D721Med (cell line): ENCODE results near the gene P4HB.
A peak's percentile ranks its signal among the peaks of the same experiment; 100 is the strongest.

Experiments
- DNase-seq: peaks from one replicate; pipeline ENCODE4 v3.0.0; 2011; ENCODE audit warnings: low spot score; ENCODE audit not compliant: insufficient read length
- FAIRE-seq: peaks from 2 replicates; lab custom pipeline; 2011; peaks lifted over from hg19 to GRCh38; lab: Jason Lieb, UNC
- CTCF ChIP-seq: IDR thresholded peaks from 2 replicates; pipeline ENCODE4 v1.5.1; 2012; ENCODE audit warnings: mild to moderate bottlenecking, control low read depth; ENCODE audit not compliant: insufficient read depth; ENCODE audit errors: missing control alignments

Gene P4HB

GRCh38 chr17:81858967-81859905, 1.1 kb downstream of the P4HB start:
- FAIRE-seq (no peak), DNase-seq (no peak)
- TF ChIP-seq CTCF: no peak

- DNase-seq: no peak
- FAIRE-seq: no peak
- TF ChIP-seq CTCF: no peak
Measured at GRCh38 chr17:81858170-81858966, 2.0 kb downstream of the P4HB start.

GRCh38 chr17:81854974-81855774, 5.2 kb downstream of the P4HB start:
- TF ChIP-seq CTCF: peak; percentile 14
- FAIRE-seq (no peak), DNase-seq (no peak)

DNA sequence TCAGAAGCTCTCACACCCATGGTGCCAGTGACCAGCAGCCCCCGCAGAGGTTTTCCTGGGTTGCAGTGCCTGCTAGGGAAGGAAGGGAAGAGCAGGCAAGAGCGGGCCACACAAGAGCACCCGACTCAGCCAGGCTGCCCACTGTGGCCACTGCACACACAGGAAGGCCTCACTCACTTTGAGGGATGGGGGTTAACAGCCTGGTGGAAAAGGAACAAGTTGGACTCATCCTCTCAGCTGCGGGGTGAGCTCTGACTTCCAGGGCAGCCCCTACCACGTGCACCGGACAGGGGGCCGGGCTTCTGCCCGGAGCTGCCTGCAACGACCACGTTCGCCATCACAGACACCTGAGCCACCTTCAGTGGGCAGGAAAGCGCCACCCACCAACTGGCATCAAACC, 8.1 kb downstream of the P4HB start:
- FAIRE-seq: no peak
- no peak for TF ChIP-seq CTCF
- no peak for DNase-seq

DNA sequence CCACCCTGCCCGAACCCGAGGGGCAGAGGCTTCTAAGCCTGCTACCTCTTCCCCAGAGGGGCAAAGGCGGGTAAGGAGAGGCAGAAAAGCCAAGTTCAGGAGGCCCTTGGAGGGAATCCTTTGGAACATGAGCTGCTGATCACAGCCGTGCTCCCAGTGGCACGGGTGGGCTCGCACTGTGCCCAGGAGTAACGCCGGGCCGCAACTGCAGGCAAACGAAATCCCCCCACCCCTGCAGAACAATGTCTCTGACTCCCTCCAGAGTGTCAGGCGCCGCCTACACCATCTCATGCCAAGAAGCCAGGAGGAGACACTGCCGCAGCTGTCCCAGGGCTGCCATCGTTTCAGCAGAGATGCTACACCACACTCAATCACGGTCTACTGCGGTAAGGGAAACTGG, 8.9 kb downstream of the P4HB start:
- DNase-seq (no peak), FAIRE-seq (no peak)
- no peak for TF ChIP-seq CTCF

- TF ChIP-seq CTCF: no peak
- no peak for FAIRE-seq
- DNase-seq: no peak
Measured at GRCh38 chr17:81849457-81849856, 10.9 kb downstream of the P4HB start.
